GM19372 (cell line): ENCODE data around the gene NEIL3.

Experiments
- ATAC-seq: cut with Tn5 transposase; IDR thresholded peaks from one replicate; pipeline ENCODE4 v1.9.1; 2021; ENCODE audit warnings: mild to moderate bottlenecking, low read depth, moderate library complexity; ENCODE audit not compliant: unreplicated experiment

NEIL3 gene

DNA sequence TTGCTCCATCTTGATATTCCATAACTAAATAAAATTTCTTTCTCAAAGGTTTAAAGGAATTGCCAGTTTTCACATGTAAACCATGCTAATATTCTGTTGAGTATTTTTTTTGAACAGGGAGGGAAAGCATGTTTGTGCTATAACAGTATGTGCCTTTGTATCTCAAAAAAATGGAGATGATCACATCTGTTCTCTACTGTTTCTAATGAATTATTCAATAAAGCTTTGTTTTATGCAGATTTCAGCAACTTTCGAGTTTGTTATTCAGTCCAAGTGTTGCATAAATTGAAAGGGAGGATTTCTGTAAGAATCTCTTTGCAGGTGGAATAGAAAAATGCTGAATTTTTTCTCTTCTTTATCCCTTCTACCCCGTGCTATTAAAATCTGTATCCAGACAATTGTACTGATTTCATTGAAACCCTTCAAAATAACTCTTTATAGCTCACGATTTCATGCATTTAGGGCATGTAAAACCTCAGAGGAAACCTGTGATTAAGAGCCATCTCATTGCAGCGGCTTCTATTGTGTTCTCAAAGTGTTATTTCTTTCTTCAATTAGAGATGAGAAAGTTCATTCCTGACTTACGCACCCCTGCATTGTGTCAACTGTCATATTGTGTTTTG, 42.1 kb downstream of the NEIL3 start:
- no peak for ATAC-seq

DNA sequence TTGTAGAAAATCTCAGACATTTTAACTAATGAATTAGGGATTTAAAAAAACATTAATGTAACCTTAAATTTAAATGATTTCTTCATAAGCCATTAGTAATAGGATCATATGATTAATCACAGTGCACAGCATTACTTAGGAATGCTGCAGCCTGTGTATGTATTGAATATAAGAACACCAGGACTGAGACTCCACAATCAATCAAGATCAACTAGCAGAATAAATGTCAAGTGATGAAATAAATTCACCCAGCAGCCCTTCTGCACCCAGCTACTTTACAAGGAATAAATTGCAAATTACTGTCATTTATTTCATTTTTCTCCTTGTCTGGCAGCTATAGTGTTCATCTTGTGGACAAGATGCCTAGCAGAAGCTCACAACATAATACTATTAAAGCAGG, 46.5 kb downstream of the NEIL3 start:
- ATAC-seq: no peak

DNA sequence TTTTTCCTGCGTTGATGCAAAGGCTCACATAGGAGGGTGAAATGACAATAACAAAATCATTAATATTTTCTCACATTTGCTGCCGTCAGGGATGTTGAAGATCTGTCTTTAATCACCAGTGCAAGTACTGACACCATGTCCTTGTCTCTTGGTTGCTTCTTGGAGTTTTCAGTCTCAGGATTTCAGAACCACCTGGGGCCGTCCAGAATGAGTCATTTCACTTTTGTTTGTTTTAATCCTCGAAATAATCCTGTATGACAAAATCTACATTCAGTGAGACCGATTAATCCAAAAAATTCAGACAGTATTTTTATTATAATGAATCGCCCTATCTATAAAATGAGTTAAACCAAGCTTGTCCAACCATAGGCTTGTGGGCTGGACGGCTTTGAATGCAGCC, 47.2 kb downstream of the NEIL3 start:
- ATAC-seq: no peak

DNA sequence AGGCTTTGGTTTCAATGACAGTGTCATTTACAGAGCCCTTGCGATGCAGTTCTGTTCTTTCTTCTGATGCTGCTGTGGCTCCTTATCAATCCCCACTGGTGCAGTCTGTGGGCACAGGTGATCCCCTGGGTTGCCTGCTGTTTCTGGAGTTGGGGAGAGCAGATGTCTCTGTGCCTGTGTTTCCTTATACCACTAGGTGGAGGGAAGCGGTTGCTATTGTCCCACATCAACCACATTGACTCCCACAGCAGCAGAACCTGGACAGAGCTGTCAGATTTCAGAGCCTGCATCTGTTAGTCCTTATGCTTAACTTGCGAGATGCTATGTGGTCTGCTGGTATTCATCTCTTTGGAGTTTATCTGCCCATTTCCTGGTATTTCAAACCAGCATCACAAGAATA, 57.7 kb downstream of the NEIL3 start:
- ATAC-seq: no peak

DNA sequence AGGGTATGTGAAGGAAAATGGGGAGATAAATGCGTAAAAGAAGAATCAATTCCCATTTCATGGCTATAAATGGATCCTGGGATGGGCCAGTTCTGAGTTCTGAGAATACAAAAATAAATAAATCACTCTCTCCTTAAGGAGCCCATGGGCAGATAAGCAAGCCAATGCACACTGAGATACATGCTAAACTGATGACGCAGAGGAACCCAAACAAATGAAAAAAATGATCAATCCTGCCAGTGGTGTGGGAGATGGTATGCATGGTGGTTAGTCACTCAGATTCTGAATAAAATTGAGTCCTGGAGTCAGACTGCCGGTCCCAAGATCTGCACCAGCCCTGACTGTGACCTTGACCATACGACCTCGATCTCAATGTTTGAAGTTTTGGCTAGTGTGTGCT, 59.7 kb downstream of the NEIL3 start:
- ATAC-seq: no peak

DNA sequence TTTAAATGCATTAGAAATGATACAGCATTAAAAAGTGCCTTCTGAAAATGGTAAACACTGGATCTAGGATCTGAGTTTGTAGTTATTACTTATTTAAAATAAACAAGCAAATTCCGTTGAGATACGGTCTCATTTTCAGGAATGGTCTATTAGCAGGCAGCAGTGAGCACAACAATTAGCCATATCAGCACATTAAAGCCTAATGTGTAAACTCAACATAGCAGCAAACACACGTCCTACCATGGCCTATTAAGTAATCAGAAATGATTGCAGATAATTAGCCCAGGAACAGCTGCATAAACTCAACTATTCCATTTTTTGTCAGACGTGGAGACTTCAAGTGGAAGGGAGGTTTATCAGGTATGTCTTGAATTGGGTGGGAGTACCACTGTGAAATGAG, 61.8 kb downstream of the NEIL3 start:
- no peak for ATAC-seq

DNA sequence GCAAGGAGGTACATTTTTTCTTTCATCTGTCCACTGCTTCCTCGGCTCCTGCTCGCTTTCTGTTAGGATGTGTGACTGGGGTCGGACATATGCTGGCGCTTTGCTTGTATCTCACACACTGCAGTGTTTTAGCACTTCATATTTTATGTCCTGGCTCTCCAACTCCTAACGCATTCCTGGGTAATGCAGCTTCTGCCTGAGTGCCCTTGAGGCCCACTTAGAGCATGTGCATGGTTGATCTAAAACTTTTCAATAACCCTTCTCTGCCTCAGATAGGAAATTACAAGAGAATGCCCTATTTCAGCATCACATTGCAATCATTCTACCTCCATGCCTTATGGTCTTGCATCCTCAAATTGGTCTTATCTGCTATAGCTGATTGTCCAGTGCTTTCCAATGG, 65.3 kb downstream of the NEIL3 start:
- ATAC-seq: no peak

DNA sequence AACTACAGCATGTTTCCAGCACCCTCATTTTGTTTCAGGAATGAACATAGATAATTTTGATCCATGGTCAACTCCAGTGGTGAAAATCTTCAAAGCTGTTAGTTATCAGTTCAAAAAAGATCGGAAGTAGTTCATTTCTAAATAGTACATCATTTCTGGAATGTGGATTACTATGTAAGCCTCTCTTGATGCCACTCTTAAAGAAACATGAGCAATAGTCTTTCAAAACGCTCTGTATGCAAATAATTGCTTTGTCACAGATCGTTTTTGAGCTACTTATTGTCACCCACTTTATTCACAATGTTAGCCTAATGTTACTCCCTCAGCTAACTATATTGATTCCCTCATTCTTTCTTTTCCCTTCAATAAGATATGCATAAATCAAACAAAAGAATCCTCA, 65.7 kb downstream of the NEIL3 start:
- no peak for ATAC-seq

DNA sequence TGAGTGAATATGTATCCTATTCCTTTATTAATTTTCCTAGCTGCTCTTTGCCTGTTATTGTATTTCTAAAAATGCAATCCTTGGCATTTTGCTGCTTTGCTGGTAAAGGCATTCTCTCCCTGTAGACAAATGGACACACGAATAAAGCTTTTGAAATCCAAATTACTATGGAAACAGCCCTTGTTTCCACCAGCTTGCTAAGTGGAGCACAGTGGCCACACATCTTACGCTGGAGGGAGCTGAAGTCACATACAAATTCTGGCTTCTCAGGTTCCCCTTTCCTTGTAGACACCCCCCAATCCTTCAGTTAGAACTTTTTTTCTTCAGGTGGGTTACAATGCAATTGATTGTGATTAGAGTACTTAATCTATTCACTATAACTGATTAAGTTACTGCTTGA, 66.3 kb downstream of the NEIL3 start:
- ATAC-seq: no peak

DNA sequence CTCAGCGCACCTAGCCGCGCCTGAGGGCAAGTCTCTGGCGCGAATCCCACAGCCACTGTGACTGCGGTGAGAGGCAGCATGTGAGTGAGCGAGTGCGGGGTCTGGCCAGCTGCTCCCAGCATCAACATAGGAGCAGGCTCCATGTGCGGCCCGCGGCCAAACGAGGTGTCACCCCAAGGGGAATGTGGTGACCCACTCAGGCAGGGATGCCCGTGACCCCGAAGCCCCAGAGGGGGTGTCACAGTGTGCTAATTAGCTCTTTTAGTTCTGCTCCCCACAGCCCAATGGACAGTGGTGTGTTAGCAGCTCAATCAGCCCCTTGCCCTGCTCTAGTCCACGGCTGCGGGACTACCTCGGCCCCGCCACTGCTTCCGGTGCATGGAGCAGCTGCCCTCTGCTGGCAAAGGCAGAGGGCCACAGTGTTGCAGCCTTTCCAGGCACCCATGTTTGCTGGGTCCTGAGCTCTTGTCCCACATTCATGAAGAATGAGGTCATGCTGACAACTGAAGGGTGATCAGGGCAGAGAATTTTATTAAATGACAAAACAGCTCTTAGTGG, 71.1 kb downstream of the NEIL3 start:
- ATAC-seq: no peak

DNA sequence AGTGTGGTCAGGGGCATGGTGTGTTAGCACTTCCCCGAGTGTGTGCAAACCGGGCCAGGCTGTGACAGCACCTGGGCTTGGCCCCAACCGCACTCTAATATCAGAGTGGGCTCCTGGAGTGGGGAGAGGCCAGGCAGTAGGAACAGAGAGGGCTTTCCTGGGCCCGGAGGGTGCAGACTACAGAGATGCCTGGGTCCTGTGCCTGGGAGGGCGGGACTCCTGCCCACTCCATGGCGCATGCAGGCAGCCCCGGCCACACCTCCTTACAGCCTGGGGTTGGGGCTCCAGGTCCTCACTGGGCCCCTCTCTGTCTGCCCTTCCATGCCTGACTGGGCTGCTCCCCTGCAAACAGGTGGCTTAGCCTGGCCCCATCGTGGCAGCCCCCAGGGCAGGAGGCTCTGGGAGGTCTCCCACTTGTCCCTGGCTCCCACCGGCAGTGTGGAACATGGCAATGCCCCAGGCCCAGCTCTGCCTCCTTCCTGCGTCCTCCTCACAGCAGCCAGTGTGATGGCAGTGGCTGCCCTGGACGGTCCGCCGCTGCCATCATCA, 72.2 kb downstream of the NEIL3 start:
- no peak for ATAC-seq

DNA sequence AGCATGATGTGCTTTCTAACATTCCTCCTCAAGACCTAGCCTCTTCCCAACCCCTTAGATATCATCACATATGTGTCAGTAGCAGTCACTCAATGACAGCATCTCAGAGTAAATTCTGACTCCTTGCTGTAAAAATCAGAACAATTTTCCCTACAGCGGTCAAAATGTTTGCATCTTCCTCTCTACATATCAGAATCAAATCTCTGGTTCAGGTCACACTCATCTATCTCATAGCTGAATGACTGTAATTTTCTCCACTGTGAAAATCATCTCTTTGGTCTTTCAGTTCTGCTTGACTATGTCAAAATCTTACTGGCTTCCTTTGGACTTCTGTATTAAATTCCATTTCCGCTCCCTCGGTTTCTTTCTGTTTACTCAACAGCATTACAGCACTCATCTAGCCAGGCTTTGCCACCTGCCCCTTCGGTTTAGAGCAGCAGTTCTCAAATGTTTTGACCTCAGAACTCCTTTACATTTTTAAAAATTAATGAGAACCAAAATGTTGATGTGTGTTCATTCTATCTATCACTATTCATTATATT, 75.3 kb downstream of the NEIL3 start:
- no peak for ATAC-seq

DNA sequence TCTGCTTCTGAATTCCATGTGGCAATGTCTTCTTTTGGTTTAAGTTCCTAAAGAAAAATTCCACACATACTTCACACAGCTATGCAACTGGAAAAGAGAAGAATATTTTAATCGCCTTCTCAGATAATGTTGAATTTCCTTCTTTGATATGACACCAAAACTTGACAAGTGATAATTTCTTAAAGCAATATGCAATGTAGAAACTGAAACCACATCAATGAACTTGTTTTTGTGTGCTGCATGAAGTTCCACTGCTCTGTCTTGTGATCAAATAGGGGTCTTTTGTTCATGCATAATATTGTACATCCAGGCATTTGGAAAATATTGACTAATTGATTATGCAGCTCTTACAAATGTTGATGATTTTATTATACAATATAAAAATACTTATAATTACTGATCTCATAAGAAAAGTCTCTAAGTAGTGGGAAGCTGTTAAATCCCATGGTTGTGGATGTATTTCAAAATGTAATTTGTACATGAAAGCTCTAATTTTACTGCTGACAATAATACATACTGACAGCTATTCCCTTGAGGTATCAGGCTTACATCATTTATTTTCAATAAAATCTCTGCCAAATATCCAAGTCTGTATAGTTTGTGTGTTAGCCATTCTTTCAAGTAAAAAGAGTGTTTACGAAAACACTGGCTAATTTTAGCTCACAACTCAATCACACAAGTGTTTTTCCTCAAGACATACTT, 76.1 kb downstream of the NEIL3 start:
- no peak for ATAC-seq

DNA sequence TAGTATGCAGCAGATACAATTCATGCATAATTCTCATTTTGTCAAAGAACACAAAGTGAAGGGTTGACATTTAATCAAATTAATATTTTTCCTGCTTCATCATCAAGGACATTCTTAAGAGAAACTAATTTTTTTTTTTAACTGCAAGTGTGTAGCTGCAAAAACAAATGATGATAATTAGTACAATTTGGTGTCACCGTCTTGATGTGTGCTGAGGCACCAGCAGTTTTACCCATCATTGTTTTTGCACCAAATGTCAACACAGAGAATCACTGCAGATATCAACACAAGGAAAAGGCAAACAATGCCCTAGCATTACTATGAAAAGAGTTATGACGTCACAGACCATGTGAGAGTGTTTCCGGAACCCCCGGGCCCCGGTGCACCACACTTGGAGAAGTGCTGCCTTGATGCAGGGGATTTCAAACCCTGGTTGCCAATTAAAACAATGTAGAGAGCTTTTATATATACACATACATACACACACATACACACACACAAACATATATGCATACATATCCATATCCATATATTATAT, 76.7 kb downstream of the NEIL3 start:
- ATAC-seq: no peak

DNA sequence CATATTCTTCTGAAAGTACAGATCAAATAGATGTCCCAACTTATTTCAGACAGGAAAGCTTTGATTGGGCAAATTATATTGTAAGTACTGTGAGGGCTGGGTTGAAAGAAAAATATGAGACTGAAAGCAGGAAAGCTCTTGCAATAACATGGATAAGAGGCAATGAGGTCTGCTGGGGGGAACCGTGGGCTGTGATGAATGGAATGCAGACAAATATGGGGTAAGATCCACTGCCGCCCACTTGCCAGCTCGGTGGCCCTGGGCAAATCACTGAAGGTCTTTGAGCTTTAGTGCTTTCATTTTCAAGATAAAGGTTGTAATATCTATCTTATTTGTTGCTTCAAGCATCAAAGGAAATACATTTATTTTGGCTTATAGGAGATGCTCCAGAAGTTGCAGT, 81.6 kb downstream of the NEIL3 start:
- ATAC-seq: no peak

DNA sequence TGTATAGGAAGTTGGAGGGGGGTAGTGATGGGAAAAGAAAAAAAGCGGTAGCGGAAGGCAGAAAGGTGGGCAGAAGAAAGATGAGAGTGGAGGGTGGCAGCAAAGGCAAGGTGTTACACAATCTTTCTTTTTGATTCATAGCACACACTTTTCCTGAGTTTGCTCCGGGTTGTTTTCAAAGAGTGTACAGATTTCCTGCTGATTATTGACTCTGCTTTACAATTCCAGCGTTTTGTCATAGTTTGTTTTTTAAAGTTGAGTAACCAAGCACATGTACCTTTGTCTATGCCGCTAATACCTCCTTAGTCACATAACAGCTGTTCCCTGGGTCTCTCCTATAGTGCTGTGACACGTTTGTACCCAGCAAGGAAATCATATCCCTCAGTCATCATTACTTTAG, 82.3 kb downstream of the NEIL3 start:
- ATAC-seq: no peak

DNA sequence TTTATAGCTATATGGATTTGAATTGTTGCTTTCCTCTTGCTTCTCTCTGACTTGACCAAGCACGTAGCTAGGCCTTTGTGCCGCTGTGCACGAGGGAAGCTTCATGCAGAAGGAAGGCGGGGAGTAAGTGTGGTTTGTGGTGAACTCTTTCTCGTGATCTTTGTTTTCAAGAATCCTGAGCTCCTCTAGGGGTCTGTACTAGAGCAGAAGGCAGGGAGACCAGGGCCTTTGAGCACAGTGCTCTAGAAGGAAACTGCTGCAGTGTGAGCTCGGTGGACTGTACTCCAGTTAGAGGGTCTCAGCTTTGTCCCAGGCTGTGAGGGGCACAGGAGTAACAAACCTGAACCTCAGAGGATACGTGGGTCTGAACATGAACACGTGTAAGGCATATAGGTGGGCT, 83.6 kb downstream of the NEIL3 start:
- ATAC-seq: no peak

DNA sequence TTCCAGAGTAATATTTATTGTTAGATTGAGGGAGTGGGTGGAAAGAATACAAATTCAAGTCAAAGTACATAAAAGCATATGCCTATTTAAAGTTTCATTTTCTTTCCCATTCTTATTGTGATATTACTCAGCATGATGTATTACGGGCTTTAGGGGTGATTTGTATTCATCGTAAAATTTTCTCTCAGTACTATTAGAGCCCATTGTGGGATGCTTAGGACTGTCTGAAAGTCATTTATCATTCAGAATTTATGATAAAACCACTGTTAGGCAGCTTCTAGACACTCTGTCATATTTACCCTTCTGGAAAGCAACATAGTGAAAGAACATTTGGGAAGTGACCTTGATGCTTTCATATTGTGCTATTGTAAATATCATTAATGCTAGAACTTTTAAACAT, 86.7 kb downstream of the NEIL3 start:
- no peak for ATAC-seq

DNA sequence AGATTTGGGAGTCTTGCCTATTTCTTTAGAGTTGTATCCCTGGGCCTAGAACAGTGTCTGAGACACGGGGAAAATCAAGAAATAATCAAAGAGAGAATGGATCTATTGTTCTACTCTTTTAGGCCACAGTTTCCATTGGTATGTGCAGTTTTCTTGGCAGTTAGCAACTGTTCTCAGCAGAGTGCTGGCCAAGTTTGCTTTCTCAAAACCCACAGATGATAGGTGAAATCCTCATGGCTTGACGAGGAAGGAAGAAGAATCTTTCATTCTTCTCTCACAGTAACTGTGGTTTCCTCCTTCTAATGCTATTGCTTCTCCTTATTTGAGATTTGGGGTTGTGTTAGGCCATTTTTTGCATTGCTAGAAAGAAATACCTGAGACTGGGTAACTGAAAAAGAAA, 90.4 kb downstream of the NEIL3 start:
- no peak for ATAC-seq

DNA sequence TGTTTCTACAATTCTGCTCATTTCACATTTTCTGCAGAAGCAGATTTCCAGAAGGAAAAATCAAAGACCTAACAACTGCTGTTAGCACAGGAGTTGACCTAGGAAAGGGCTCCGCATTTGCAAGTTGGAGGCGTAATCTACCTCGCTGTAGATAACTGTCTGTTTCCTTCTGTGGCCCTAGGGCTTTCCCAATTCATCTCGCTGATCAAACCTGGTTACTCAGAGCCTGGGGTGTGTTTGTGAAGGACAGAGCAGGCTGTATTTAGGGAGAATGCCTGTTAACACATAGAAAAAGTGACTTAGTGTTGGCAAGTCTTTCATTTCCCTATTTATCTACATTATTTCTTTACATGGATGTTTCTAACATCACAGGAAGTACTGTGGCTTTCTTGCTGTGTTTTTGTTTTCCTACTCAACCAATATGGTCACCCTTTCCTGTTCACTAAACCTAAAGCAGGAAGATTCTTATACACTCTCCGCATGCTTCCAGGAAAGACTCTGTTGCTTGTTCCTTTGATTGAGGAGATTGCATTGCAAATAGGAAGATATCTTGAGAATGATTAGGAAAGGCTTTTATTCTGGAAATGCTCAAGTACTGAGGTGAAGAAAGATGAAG, 92.1 kb downstream of the NEIL3 start:
- ATAC-seq: no peak

DNA sequence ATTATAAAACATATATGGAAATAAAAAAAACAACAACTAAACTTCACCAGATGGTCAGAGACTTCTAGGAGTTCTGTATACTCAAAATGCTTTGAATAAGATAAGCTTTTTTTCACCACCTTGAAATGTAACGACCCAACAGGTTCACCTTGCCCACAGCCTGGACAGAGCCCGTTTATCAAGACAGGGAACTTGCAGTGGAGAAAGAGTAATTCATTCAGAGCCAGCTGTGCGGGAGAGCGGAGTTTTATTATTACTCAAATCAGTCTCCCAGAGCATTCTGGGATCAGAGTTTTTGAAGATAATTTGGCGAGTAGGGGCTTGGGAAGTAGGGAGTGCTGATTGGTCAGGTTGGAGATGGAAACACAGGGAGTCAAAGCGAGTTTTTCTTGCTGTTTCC, 94.1 kb downstream of the NEIL3 start:
- no peak for ATAC-seq
